Activated CD4-positive, CD25-positive, alpha-beta regulatory T cell treated with anti-CD3 and anti-CD28 coated beads, Interleukin-2, amount 50 U/mL, for 72 hours (primary cell): ENCODE data around the gene MAB21L2.

Experiments used
- DNase-seq: peaks from one replicate; pipeline ENCODE4 v3.0.0; 2021

The MAB21L2 gene

DNA sequence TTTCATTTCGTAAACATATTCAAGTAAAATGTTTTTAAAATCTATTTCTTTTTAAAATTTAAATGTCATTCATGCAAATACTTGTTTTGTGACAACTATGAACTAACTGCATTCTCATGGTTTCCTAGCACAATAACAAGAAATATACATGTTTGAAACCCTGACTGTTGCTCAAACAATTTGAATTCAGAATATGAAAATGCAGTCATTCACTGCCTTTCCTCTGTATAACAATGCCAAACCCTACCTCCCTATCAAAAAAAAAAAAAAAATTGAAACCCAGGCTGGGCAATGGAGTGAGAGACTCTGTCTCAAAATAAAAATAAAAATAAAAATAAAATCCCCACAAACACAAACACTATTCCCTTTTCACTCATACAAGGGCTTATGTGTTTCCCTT lies 42.1 kb downstream of the MAB21L2 start:
- no peak for DNase-seq

DNA sequence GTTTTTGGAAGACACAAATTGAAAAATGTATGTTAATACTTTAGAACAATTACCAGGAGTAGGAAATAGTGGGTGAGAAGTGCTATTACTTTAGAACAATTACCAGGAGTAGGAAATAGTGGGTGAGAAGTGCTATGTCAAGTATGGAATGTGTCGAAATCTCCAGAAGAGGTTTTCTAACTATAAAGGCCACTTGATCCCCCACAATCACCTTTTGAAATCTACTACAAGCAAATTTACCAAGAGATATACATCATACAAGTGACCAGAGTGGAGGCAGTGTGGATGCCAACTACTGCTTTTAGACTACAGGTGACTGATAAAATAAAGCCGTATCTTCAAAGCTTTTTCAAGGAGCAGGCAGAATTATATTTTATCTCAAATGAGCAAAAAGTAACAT lies 43.1 kb downstream of the MAB21L2 start:
- DNase-seq = no peak

DNA sequence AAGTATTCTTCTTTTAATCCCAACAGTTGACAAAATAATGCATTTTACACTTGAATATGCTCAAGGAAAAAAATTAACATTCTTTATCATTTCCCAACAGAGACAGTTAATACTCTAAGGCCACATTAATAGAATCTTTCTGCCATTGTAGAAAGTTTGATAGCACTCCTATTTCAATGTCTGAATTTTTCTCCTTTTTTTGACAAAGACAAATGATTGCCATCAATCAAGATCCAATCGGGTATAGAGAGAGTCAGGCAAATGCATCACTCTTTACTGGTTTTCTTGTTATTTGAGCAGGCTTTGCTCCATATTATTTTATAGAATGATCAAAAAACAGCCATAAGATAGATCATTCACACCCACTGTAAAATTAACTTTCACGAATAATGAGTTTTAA lies 46.1 kb downstream of the MAB21L2 start:
- DNase-seq = no peak

DNA sequence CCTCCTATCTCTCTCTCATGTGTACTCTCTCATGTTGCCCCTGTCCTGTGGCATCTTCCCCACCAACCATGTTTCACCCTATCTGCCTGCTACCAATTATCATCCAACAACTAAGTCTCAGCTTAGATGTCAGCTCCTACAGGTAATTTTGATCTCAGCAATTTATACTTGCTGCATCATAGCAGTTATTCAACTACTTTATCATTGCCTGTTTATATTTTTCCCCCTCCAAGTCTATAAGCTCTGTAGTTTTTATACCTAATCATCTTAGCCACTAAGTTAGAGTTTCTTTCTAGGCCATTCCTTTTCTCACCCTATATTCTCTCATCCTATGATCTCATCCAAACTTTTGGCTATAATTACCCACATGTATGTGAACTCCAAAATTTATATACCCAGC lies 50.7 kb downstream of the MAB21L2 start:
- DNase-seq = no peak
